OCI-LY7 (cell line): ENCODE measurements around the gene NPBWR2.

Experiments
- EZH2phosphoT487 ChIP-seq: fragments of 200-600 bp; sonication (generic); IDR thresholded peaks from 2 replicates; pipeline ENCODE4 v1.6.1; 2018; ENCODE audit warnings: low read depth, borderline replicate concordance, mild to moderate bottlenecking, mixed run types, antibody characterized with exemption, low read length, moderate library complexity, mixed read lengths
- TF ChIP-seq, protein P1 (sequence below): fragments of 200-600 bp; sonication (generic); conservative IDR thresholded peaks from 2 replicates; pipeline ENCODE4 v1.5.1; 2014; ENCODE audit warnings: mild to moderate bottlenecking, antibody characterized with exemption, low read length, moderate library complexity, mixed read lengths

DNA sequence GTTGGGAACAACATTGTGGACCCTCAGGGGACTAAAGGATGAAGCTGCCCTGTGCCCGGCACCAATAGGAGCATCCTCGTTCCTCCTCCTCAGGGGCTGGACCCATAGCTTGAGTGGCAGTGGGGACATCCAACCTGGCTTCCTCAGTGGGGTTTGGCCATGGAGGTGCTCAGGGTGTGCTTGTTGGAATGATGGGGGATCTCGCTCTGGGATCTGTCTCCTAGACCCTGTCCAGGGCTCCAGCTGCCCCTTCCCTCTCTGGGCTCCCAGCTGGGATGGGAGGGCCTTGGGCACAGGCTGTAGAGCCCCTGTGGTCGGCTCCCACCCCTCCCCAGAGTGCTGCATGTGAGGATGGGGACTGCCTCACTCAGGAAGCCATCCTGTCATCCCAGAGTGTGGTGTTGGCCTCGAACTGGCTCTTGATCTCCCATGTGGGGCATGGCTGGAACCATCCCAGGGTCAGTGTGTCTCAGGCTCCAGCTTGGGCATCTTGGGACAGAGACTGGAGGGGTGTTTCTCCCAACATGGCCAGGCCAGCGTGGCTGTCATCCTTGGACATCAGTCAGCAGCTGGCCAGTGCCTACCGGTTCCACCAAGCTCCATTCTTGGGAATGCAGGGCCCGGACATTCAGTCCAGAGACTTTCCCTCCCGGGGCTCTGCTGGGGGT lies 47.4 kb upstream of the NPBWR2 start:
- TF ChIP-seq, protein P1, sequence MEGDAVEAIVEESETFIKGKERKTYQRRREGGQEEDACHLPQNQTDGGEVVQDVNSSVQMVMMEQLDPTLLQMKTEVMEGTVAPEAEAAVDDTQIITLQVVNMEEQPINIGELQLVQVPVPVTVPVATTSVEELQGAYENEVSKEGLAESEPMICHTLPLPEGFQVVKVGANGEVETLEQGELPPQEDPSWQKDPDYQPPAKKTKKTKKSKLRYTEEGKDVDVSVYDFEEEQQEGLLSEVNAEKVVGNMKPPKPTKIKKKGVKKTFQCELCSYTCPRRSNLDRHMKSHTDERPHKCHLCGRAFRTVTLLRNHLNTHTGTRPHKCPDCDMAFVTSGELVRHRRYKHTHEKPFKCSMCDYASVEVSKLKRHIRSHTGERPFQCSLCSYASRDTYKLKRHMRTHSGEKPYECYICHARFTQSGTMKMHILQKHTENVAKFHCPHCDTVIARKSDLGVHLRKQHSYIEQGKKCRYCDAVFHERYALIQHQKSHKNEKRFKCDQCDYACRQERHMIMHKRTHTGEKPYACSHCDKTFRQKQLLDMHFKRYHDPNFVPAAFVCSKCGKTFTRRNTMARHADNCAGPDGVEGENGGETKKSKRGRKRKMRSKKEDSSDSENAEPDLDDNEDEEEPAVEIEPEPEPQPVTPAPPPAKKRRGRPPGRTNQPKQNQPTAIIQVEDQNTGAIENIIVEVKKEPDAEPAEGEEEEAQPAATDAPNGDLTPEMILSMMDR: no peak
- no peak for TF ChIP-seq EZH2phosphoT487
